ENCODE results near the gene NGEF.
"Not testable (repeated sequence)": the region's sequence is repeated elsewhere in the genome, so short reads cannot be mapped to it uniquely, and the experiment has no call there.

The NGEF gene

DNA sequence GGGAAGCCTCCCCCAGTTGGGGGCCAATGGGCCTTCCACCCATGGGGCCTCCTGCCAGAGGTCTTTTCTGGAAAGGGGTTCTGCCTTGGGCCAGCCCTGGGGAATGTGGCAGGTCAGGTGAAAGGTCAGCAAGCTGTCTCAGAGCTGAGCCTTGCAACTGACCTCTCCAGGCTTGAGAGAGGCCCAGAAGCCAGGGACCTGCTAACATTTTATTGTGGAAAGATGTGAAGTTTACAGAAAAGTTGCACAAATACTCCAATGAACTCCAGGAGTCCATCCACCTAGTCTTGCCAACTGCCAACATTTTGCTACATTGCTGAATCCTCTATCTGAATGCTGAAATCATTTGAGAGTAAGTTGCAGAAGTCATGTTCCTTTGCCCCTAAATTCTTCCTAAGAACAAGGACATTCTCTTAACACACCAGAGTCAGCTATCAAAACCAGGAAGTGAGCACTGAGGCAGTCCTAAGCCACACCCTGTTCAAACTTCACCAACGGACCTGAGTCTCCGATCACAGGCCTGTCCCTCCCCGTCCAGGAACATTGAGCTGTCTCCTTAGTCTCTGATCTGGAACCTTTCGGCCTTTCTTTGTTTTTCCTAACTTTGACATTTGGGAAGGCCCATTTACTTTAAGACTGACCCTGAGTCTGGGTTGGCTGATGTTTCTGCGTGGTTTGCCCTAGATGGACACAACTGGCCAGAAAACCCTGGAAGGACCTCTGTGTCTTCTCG is 139.0 kb downstream of the NGEF start:
- DNase-seq: no peak

DNA sequence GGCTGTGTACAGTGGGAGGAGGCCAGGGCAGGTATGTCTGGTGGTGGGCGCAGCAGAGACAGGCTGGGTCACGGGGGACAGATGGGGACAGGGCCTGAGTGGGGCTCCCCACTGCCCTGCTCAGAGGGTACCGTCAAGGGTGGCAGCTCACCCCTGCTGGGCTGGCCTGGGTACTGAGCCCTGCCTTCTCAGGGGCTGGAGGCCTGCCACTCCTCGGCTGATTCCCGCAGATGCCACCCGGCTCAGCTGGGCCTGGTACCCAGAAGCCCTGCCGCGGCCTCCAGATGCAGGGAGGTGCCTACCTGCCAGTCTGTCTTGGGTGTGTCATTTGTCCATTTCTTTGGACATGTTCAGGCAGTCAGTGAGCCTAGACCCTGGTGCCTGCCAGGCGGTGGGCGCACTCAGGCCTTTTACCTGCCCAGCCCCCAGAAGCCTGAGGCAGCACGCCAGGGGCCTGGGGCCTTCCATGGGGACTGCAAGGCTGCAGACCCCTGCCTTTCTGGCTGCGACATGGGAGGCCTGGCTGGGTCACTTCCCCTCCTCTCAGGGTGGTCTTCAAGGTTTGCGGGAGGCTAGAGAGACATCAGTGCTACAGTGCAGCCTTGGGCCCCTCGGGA is 139.7 kb downstream of the NGEF start:
- DNase-seq: peak in 6 of 56 donors; percentile 37 to 52 (median 45)

DNA sequence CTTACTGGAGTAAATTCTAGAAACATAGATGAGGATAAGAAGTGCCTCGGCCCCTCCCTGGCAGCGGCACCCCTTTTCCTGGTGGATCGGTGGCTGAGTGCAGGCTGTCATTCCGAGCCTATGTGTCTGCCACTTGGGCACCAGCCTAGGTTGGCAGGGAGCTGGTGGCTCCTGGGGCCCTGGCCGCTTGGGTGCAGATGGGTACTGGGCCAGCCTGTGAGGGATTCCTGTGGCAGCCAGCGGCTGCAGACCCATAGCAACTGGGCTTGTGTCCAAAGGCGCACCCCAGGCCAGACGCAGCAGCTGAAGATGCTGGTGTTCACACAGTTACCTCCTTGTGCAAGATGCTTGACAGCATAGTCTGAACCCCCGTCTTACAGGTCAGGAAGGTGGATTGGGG is 140.2 kb downstream of the NGEF start:
- DNase-seq: peak in 32 of 56 donors; percentile 26 to 77 (median 52)

DNA sequence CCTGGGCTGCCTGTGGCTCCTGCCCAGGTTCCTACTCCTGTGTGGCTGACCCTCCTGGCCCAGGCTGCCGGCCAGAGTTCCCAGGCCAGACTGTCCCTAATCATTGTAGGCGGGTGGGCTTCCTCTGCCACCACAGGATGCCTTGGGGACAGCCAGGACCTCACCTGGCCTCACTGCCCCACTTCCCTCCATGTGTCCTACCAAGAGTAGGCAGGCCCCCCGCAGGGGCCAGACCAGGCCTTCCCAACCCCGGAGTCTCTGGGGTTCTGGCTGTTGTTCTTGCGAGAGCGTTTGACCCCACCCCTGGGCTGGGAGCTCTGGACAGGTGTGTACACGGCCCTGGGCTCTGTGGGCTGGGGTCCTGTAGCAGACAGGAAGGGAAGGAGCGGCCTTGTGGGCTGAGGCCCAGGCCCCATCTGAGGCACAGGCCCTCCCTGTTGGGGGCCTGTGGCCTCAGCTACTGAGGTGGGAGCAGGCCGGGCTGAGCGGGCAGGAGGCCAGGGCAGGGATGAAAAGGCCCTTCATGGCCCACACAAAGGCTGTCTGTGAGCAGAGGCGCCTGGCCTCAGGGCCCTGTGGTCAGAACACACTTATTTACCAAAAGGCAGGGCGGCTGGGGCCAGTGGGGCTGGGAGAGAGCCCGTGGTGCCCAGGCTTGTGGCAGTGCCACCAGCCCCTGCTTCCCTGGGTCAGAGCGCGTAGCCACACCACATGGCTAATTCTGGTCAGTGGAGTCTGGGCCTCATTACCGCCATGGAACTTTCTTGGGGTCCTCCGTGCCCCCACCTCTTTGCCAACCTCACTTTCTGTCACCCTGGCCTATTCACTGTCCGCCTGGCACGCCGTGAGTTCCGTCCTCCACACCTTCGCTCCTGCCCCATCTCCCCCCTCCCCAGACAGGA is 141.0 kb downstream of the NGEF start:
- peak in 54 of 56 donors; percentile 44 to 98 (median 88) for DNase-seq

DNA sequence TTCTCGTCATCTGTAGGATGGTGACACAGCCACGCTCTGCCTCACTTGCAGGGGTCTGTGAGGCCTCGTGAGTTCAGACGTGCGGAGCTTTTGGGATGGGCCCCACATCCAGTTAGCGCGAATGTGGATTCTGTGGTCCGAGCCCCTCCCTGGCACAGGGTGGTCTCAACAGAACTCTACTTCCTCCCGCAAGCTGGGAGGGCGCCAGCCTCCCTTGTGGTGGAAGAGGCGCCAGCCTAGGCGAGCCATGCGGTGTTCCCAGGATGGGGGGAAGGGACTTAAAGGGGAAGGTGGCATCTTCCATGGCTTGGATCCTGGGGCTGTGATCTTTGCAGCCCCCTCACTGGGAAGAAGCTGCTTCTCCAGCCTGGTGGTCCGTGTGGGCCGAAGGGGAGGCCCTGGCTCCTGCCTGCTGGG is 141.6 kb downstream of the NGEF start:
- peak in 6 of 56 donors; percentile 24 to 56 (median 43) for DNase-seq

DNA sequence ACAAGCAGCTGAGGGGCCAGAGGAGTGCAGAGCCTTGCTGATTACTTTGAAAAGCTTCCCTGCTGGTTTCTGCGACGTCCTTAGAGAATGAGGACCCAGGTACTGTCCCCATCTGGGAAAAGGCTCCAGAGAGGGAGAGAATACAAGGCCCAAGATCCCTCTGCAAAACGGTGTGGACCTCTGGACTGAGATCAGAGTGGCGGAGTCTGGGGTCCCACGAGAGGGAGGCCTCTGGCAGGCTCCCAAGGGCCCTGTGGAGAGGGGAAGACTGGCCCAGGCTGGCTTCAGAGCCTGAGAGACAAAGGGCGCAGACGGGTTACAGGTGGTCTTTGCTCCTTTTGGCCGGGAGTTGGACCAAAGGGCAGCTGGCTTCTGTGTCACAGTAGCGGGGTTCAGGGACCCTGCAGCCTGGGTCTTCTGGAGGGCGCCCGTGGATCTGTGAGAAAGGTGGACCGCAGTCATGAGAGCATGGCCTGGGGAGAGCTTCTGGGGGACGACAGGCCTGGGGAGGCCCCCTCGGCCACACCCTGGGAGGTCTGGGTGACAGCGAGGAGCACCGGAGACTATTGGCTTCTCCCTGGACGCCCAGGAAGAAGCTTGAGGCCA is 142.2 kb downstream of the NGEF start:
- no peak for DNase-seq

DNA sequence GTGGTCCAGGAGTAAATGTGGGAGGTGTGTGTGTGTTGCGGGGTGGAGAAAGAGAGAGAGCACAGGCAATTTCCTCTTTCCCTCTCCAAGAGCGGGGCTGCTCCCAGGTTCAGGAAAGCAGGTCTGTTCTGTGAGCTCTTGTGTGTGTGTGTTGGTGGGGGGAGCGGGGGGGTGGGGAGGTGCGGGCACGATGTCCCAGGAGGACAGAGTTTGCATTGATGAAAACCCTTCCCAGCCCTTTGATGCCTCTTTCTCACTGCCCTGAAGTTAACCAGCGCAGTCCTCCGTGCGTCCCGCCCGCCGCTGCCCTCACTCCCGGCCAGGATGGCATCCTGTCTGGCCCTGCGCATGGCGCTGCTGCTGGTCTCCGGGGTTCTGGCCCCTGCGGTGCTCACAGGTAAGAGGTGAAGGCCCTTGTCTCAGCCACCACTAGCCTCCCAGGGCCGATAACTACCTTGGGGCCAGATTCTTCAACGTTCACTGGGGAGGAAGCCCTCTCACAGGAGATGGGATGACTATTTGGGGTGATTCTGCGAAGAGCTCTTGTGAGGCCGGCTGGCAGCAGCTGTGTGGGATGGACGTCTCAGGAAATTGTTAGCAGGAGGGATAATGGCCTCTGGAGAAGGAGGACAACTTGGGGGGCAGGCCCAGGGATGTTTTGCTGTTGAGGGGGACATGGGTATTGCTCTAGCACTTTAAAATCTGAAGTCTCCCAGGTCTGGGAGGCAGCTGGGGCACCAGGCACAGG is 142.9 kb downstream of the NGEF start, which contains the start of gene SNORC:
TSS of gene SNORC (plus strand) at position 247 of the 748 bp plus-strand sequence. CDS start at position 325, 78 bp downstream.
- DNase-seq: no peak

DNA sequence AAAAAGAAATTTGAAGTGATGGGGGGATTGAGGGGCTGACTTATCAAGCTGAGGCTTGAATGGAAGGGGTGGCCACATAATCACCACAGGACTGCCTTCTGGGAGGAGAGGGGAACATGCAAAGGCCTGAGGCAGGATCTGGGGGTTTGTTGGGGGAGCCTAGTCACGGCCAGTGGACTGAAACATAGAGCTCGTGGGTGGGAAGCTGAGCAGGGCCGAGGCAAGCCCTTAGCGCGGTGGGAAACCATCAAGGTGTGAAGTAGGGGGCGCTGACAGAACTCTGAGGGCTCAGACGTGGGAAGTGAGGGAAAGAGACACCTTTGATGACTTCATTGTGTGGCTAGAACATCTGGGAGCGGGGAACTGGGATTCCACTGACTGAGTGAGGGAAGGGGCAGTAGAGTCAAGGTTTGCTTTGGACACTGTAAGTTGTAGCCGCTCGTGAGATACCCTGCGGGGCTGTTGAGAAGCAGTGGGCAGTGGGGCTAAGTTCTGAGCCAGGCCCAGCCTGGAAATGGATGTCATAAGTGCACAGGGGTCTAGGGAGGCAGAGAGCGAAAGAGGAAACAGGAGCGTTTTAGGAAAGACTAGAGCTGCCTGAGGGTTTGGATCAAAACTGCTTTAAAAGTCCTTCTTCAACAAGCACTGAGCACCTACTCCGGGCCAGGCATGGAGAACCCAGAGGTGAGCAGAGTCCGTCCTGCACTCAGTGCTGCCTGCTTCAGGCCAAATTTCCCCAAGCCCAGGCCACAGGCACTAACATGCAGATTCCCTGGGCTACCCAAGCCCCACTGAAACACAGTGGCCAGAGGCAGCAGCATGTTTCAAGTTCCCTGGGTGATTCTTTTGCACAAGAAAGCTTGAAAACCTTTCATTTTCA is 143.7 kb downstream of the NGEF start:
- no peak for DNase-seq

DNA sequence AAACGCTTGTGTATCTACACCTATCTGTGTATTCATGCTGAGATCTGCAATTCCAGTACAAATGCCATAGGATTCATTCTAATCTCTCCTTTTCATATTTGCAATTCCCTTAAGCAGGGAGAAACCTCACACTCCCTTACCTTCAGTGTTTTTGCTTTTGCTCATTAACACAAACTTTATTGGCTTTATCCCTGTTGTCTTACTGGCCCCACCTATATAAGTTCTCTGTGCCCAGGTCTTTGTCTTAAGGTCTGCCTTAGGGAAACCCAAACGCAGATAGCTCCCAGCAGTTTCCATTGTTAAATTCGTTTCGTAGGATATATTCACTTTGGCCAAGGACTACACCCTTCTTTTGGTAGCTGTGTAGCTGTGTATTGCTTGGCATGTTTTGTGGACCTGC is 147.0 kb downstream of the NGEF start:
- no peak for DNase-seq

DNA sequence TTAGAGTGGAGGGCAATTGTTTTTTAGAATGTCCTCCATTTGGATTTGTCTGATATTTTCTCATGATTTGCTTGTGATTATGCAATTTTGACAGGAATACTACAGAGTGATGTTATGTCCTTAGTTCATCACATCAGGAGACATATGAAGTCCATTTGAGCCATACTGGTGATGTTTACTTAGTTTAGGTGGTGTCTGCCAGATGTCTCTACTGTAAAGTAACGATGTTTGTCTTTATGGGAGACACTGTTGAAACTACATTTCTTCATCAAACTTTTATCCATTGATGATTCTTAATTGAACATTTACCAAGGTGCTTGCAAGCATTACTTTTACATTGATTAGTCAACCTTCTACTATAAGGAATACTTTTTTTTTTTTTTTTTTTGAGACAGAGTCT is 147.9 kb downstream of the NGEF start:
- DNase-seq: no peak

DNA sequence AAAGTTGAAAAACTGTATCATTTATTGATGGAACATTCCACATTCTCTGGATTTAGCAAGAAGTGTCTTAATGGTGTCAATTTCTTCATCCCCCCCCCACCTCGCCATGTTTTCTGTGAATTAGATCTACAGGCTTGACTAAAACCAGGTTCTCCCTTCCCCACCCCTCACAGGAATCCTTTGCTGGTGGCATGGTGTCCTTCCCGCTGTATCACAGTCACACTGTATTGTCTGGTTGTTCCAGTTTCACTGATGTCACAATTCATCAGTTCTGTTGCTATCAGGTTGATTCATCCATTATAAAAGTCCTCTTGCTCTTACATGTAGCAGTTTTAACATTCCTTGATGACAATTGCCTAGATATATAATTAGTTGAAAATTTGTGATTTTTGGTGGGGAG is 149.1 kb downstream of the NGEF start:
- DNase-seq: no peak

DNA sequence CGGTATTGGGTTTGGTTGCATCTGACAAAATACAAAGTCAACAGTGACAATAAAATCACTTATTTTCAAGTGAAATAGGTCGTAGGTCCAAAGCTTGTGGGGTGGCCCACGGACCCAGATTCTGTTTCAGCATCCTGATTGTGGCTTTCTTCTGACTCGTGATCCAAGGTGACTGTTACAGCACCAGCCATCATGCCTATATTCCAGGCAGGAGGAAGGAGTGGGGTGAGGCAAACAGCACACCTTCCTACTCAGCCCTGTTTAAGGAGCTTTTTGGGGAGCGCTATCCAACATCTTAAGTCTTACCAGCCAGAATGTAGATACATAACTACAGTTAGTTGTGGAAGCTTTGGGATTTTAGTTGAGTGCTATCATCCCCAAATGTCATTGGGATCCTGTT is 151.7 kb downstream of the NGEF start:
- DNase-seq: no peak

DNA sequence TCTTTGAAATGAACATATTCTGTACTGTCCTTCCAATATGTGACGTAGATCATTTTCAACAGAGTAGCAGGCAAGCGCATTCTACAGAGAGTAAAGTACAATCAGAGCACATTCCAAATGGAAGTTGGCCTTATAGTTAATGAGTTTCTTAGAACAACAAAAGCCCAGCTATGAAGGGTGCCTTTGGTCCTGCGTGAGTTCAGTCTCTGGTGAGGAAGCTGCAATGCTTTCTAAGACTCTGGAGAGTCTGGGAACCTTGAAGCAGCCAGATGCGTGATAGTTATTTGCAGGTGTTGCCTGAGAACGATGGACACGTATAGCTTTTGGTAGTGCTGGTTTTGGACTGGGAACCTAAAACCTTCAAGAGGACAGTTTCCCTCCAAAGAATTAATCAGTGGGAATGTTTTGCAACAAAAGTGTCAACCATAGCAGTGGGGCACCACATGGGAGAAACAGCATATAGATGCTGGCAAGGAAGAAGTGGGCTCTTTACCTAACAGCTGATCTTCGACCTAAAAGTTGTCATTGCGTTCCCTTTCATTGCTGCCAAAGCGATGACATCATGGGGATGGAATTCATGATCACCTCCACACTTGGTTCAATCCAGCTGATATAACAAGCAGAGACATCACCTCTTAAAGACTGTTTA is 152.3 kb downstream of the NGEF start:
- no peak for DNase-seq

DNA sequence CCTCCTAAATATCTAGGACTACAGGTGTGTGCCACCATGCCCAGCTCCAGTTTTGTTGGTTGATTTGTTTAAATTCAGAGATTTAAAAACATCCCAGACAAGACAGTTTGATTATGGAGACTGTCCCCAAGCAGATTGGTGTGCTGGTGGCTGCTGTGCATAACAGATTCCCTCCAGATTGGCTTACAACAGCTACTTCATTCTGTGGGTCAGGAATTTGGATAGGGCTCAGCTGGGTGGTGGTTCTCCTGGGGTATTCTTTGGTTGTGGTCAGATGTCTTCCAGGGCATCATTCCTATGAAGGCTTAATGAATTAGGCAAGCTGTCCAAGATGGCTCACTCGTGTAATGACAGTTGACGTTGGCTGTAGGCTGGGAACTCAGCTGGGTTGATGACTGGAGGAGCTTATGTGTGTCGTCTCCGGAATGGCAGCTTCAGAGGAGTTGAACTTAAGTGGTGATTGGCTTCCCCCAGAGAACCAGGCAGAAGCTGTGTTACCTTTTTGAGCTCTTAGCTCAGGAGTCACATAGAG is 153.6 kb downstream of the NGEF start:
- no peak for DNase-seq

DNA sequence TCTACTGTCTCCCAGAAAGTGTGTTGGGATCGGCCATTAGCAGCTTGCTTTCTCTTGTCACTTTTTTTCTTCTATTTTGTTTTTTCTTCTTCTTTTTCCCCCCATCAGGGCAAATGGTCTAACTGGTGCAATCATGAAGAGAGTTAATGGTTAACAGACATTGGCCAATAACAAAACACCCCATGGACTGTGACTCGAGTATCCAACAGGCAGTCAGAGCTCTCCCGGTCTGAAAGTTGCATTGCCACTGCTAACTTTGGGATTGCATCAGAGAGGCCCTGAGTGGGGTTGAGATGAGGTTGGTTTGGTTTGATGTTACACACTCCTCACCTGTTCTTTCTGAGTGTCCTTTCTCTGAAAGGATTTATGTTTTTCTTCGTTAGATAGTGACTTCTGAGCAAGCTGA is 155.9 kb downstream of the NGEF start:
- DNase-seq: no peak

DNA sequence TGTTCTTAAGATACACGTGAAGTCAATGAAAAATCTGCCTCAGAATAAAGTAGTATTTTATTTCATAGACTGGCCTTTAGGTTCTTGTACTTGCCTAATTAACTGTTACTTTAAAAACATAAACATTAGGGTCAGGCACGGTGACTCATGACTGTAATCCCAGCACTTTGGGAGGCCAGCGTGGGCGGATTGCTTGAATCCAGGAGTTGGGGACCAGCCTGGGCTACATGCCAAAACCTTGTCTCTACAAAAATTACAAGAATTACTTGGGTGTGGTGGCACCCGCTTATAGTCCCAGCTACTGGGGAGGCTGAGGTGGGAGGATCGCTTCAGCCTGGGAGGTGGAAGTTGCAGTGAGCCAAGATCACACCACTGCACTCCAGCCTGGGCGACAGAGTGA is 159.0 kb downstream of the NGEF start:
- DNase-seq: peak in 2 of 56 donors; percentile 42 to 55

DNA sequence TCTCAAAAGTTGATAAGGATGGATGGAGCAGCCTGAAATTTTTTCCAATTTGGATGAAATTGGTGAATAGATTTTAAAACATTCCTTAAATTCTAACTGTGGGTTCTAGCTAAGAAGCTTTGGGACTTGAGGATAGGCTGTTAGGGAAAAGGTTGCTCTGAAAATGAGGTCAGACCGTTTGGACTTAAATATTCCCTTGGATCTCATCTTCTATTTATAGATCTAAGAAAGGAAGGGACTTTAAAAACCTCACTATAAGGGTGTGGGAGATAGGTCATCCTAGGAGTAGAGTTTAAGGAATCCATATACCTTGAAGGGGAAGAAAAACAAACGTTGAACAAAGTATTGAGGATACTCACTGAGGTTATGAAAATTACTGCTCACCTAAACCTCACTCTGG is 160.4 kb downstream of the NGEF start:
- DNase-seq: no peak

DNA sequence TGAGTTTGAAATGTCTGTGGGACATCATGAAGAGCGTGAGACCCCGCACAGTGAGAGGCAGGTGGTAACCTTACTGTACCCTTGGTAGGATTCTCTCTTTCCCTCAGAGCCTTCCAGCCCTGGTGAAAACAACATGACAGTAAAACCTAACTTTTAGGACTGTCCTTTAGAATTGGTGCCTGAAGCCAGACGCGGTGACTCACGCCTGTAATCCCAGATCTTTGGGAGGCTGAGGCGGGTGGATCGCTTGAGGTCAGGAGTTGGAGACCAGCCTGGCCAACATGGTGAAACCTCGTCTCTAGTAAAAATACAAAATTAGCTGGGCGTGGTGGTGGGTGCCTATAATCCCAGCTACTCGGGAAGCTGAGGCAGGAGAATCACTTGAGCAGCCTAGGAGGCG is 161.0 kb downstream of the NGEF start:
- DNase-seq: not testable (repeated sequence)

DNA sequence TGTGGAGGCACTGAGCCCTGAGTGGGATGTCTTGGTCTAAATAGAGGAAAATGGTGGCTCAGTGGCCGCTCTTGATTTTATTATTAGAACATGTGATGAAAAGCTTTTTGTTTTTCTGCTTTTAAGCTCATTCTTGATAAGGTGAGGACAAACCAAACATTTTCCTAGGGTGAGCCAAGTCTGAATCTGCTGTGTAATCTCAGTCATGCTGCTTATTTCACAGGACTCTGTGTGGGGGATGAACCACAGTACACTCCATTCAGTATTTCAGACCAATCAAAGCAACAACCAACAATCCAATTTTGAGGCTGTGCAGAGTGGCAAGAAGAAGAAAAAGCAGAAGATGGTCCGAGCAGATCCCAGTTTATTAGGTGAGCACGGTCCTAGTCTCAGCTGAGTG is 163.0 kb downstream of the NGEF start:
- DNase-seq: no peak

Data from amygdala (tissue), 56 donors.